Eye (tissue), 1 donor: ENCODE measurements around the gene GPR78.

Source experiments
- DNase-seq: peaks from one replicate; pipeline ENCODE4 v3.0.0-alpha.2; 2015

The GPR78 gene, protein sequence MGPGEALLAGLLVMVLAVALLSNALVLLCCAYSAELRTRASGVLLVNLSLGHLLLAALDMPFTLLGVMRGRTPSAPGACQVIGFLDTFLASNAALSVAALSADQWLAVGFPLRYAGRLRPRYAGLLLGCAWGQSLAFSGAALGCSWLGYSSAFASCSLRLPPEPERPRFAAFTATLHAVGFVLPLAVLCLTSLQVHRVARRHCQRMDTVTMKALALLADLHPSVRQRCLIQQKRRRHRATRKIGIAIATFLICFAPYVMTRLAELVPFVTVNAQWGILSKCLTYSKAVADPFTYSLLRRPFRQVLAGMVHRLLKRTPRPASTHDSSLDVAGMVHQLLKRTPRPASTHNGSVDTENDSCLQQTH

GRCh38 chr4:8580321-8581093 is at the start of gene GPR78:
Gene GPR78, plus strand, starts transcription at chr4:8580392. Its CDS starts 591 bp downstream, at chr4:8580983.
- peak; percentile 92 for DNase-seq

DNA sequence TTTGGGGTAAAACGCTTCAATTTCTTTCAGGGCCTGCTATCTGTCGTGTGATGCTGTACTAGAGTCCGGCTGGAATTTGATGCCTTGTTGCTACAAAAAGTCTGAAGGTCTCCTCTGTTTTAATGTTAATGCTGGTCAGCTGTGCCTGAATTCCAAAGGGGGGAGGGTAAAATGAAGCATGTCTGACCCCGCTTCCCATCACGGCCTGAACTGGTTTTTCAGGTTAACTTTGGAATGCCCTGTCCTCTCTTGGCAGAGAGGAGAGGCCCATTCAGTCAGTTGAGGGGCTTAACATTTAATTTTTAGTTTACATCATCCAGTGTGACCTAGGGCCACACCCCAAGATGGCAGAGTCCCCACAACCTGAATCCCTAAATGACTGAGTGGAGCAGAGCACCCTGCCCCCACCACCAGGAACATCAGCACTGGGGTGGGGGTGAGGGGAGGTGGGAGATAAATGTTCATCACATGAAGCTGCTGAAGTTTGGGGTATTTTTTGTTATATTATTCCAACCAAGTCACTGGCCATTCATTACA is 47.9 kb upstream of the GPR78 start:
- DNase-seq, result no peak

DNA sequence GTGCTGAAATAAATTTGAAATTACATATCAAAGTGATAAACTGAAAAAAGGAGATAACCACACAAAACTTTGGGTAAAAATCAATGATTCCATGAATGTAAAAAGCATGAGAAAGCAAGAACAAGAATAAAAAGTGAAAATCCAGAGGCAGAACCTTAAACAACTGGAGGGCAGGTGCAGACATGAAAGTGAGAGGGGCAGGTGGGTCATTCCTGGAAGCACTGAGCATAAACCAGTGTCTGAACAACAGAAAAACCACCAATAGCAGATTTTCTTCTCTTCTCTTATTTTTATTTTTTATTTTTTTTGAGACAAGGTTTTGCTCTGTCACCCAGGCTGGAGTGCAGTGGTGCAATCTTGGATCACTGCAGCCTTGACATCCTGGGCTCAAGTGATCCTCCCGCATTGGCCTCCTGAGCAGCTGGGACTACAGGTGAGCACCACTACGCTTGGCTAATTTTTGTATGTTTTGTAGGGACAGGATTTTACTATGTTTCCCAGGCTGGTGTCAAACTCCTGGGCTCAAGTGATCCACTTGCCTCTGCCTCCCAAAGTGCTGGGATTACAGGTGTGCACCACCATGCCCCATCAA is 46.8 kb upstream of the GPR78 start:
- no peak for DNase-seq

DNA sequence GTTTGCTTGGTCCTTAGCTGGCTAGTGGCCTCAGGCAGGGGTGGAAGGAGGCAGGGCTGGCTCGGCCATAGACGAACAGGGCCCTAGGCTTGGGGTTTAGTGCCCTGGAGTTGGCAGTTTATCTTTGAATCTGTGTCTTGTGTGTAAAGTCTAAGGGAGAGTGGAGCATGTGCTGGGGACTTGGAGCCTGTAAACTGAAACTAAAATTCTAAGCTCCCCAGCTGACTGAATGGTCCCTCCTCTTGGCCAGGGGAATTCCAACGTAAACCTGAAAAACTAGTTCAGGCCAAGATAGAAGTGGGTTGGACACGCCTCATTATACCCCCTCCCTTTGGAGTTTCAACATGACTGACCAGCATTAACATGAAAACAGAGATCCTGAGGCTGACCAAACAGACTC is 46.1 kb upstream of the GPR78 start:
- peak; percentile 54 for DNase-seq

GRCh38 chr4:8534611-8535010 is 45.6 kb upstream of the GPR78 start:
- no peak for DNase-seq

DNA sequence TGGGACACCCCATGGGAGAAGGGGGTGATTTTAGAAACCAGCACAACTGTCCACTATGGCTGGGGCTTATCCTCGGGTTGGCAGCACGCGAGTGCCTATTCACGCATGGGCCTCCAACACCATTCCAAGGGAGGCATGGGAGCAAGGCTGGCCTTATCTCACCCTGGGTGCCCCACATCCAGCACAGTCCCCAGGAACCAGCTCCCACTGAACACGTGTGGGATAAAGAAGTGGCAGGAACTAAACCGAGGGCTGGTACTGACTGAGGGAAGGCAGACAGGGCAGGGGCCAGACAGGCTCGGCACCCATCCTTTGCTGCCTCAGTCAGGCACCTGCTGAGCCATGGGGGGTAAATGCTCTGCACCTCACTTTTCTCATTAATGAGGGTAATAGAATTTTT is 43.7 kb upstream of the GPR78 start:
- DNase-seq, result no peak

- DNase-seq, result peak; percentile 29
Observed at GRCh38 chr4:8537041-8537461, 43.1 kb upstream of the GPR78 start.

DNA sequence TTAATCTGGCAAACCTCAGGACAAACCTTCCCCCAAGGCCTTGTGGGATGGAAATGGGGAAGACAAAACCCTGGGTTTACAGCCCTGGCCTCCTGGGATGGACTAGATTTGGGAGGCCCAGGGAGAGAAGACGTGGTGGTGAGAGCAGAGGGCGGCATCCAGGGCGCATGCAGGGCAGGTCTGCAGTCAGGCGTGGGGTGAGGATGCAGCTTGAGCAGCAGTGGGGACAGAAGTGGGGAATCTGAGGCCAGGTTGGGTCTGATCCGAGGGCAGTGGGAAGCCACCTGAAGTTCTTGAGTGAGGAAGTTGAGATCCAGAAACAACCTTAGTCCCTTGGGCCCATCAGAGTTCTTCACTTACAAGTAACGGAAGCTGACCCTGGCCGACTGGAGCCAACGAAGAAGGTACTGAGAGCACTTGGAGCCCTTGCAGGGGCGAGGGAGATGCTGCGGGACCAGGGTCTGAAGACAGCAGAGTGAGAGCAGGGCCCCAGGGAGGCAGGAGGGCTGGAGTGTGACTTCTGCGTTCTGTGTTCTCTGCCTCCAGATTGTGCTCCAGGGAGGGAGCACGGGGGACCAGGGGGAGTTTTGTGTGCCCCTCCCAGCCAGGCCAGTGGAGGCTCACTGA is 42.0 kb upstream of the GPR78 start:
- no peak for DNase-seq

GRCh38 chr4:8538703-8539567 is 41.3 kb upstream of the GPR78 start:
- DNase-seq, result no peak

DNA sequence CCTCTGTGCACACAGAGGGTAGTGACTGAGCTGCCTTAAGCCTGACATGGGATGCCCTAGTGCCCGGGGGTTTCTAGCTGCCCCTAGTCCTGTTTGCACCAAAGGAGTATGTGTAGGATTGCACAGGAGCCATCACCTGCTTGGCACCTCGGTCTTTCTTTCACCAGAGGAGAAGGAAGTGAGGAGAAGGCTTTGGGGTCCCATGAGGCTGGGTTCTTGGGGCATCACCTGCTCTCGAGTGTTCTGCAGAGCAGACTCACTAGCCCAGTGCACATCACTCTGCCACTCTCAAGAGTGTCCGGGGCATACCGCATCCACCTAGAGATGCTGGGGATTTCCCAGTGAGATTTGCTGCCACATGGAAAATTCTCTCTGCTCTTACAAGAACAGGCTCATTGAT is 40.5 kb upstream of the GPR78 start:
- DNase-seq, result no peak

DNA sequence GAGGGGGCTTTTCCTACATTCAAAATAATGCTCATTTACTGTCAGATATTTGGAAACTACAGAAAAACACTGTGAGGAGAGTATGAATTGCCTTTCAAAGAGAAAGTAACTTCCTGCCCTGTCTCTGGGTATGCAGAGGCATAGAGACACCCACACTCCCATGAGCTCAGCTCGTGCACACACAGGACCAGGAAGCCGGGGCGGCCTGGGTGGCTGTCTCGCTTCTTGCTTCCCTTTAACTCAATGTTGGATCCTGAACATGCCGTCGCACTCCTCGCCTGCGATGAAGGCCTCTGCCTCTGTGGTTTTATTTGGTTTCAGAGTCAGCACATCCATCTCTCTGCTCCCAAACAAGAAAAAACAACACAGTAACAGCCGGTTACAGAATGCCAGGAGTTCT is 40.1 kb upstream of the GPR78 start:
- no peak for DNase-seq

- no peak for DNase-seq
Observed at GRCh38 chr4:8540586-8540985, 39.6 kb upstream of the GPR78 start.

GRCh38 chr4:8540991-8541390 is 39.2 kb upstream of the GPR78 start:
- no peak for DNase-seq

GRCh38 chr4:8541981-8542715 is 38.0 kb upstream of the GPR78 start:
- no peak for DNase-seq

- peak; percentile 14 for DNase-seq
Observed at GRCh38 chr4:8542776-8543525, 37.2 kb upstream of the GPR78 start.

DNA sequence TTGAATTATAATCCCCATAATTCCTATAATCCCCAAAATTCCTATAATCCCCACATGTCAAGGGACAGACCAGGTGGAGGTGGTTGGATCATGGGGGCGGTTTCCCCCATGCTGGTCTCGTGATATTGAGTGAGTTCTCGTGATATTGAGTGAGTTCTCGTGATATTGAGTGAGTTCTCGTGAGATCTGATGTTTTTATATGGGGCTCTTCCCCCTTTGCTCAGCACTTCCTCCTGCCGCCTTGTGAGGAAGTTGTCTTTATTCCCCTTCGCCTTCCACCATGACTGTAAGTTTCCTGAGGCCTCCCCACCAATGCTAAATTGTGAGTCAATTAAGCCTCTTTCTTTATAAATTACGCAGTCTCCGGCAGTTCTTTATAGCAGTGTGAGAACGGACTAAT is 36.6 kb upstream of the GPR78 start:
- no peak for DNase-seq

- no peak for DNase-seq
Observed at GRCh38 chr4:8544282-8544681, 35.9 kb upstream of the GPR78 start.

DNA sequence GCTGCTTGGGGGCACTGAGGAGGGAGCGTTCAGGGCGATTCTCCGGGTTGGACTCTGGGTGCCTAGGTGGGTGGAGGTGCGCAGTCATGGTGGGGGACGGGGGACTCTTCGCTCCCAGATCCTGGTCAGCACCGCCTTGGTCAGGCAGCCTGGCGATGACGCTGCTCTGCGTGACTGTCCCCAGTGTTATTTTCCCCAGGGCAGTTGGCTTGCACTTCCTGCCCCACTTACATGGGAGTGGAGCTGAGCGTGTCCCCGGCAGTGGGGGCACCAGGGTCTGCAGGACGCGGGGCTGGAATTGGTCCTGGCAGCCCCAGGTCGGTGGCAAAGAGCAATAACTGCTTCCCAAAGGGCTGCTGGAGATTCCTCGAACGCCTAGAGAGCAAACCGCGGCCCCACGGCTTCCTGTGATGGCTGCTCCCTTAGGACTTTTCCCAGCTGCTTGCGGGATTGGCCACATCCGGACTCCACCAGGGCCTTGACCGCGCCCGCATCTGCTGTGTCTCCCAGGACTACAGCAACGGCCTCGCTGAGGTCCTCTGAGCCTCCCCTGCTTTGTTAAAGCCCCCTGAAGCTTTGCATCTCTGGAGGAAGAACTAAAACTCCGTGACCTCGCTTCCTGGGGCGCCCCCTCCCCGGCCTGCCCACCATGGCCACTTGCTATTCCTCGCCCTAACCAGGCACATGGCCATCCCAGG is 35.3 kb upstream of the GPR78 start:
- no peak for DNase-seq

DNA sequence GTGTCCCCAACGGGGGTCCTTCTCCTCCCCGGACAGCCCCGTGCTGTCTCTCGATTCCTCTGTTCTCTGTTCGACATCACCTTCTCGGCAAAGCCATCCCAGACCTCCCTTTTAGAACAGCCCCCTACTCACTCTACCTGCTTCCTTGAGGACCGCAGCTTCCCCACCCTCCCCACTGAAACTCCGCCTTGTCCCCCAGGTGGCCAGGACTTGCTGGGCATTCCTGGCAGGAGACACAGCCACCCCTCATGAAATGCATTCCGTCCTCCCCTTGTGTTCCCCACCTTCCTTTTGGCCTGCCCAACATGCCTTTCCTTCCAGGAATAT is 34.8 kb upstream of the GPR78 start:
- DNase-seq, result no peak

DNA sequence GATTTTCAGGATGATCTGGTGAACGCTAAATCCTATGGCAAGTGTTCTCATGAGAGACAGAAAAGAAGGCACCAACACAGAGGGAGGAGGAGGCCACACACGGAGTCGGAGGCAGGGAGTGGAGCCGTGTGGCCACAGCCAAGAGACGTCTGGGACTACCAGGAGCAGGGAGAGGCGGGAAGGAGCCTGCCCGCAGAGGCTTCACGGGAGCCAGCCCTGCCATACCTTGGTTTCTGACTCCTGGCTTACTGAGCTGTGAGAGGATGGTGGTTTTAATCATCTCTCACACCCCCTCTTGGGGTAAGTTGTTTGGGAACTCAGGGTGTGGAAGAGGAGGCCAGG is 33.5 kb upstream of the GPR78 start:
- no peak for DNase-seq
